Heart right ventricle (tissue), 16 donors: ENCODE data around the gene NEDD4. TPM values are rescaled to one million over a fixed set of nuclear protein-coding genes. Genes with fewer than 3 reads are reported as not detected.

Experiments
- ATAC-seq, 8 donors: fragments of 200-7000 bp; cut with Tn5 transposase; one replicate each; pipeline ENCODE4 v1.9.1; 2020; ENCODE audit warnings: mild to moderate bottlenecking in 8 of 8, moderate library complexity in 8 of 8, moderate number of reproducible peaks in 1 of 8
- DNase-seq, 2 donors: peaks; one replicate each; pipeline ENCODE4 v3.0.0-alpha.2; 2020
- H3K27ac ChIP-seq, 10 donors: fragments of 200-600 bp; sonication (generic) in 2 of 10; one replicate each; pipeline versions ENCODE4 v1.5.0 to v1.8.0; 2020 to 2022; ENCODE audit warnings: mild to moderate bottlenecking in 3 of 10
- H3K27me3 ChIP-seq, 7 donors: fragments of 200-600 bp; one replicate each; pipeline ENCODE4 v1.8.0; 2021 to 2022; ENCODE audit warnings: mild to moderate bottlenecking in 2 of 7
- H3K36me3 ChIP-seq, 9 donors: fragments of 200-600 bp; sonication (generic) in 1 of 9; one replicate each; pipeline versions ENCODE4 v1.5.0 to v1.8.0; 2020 to 2022; ENCODE audit warnings: mild to moderate bottlenecking in 2 of 9
- H3K4me1 ChIP-seq, 9 donors: fragments of 200-600 bp; sonication (generic) in 1 of 9; one replicate each; pipeline versions ENCODE4 v1.5.0 to v1.8.0; 2020 to 2022; ENCODE audit warnings: mild to moderate bottlenecking in 4 of 9
- H3K4me3 ChIP-seq, 10 donors: fragments of 200-600 bp; sonication (generic) in 2 of 10; one replicate each; pipeline versions ENCODE4 v1.5.0 to v1.8.0; 2020 to 2022; ENCODE audit warnings: mild to moderate bottlenecking in 7 of 10, moderate library complexity in 2 of 10
- H3K9me3 ChIP-seq, 11 donors: fragments of 200-600 bp in 10 of 11; sonication (generic) in 2 of 11; one replicate each; pipeline versions ENCODE4 v1.5.0 to v1.8.0; 2013 to 2022; ENCODE audit warnings: mild to moderate bottlenecking in 2 of 11, control low read depth in 1 of 11, moderate library complexity in 1 of 11
- CTCF ChIP-seq, 9 donors: fragments of 200-600 bp; sonication (generic) in 2 of 9; IDR thresholded peaks; one replicate each; pipeline versions ENCODE4 v1.5.0 to v1.8.0; 2021 to 2022; ENCODE audit warnings: antibody characterized with exemption in 9 of 9, mild to moderate bottlenecking in 5 of 9, moderate library complexity in 1 of 9
- WGBS, 2 donors: extraction: QIAGEN DNeasy Blood & Tissue Kit; methylation state at CpG; one replicate each; pipeline ENCODE4 v1.1.7; 2013; ENCODE audit warnings: inconsistent platforms in 1 of 2; 5-methylcytosine and 5-hydroxymethylcytosine counted together
- intact Hi-C, 10 donors: fragments of 100-400 bp; cut with DNase I; formaldehyde crosslinking; loops; one replicate each; pipeline versions ENCODE4 v1.11.1 to v1.14.2; 2022
- polyA plus RNA-seq, 2 donors: library from polyadenylated mRNA; stranded (reverse); fragments of 200-250 nt; gene quantifications; one replicate each; pipeline ENCODE4 v1.2.3, GENCODE V29; 2013
- total RNA-seq, 10 donors: library from RNA; stranded (reverse); fragmentation: NEBNext Ultra II Directional in 3 of 10; extraction: Animal tissue kit (Norgen Biotek cat#: 25700) in 3 of 10; gene quantifications; one replicate each; pipeline versions ENCODE4 v1.2.1 to v1.2.4, GENCODE V29; 2021 to 2023
- donor health status: Arrhythmogenic right ventricular cardiomyopathy.
- donor health status: ischemic (EF 13 %, LVEDD 7.1; RV severe dilation, severe dysfunction).
- donor health status: healthy with polysubstance abuse.
- donor health status: DM: no; HTN: yes; CAD: no.
- donor health status: DM: no; HTN: no; CAD: no.
- donor health status: ischemic (EF 25% LVEDD 6.9; RV normal size, moderate dysfunction).
- donor health status: ischemic (EF 25% LVEDD 5.7; RV mildly dilated, moderate dysfunction).
- donor health status: healthy.
- donor health status: DM: yes; HTN: yes; CAD: no.
- donor health status: Ischemic cardiomyopathy.
- donor health status: ischemic (EF 35%, LVEDD 5.7; RV mildly dilated, moderate dysfunction).
- donor health status: nonischemic (EF 11% LVEDD 7.7; RV severe dilation, severe dysfunction).
- donor health status: DM: yes; HTN: yes; CAD: no.
- donor health status: PGD.
- donor health status: ischemic (EF 29% LVEDD 5.4; RV normal size, mild dysfunction).
- donor health status: nonischemic (EF 23%, LVEDD 6.1; RV moderate dilation, normal function).

Gene NEDD4
- total and polyA plus RNA-seq, 12 donors, result 3.5 to 11.5 (median 8.7) TPM

- WGBS, 2 donors, result 76 to 93% methylated on average over 2 of the region's 2 CpGs
- DNase-seq, result no peak
Measured at GRCh38 chr15:56035166-56035565, 41.8 kb upstream of the NEDD4 start.

GRCh38 chr15:56034514-56034913, 41.1 kb upstream of the NEDD4 start:
- DNase-seq, result no peak
- no peak for ATAC-seq
- Histone ChIP-seq H3K4me1 (peaks cover 0 to under 1% (median 0%) of the 10 kb centered on the region in 9 donors), H3K36me3 (no peaks in the 10 kb centered on the region), H3K27me3 (no peaks in the 10 kb centered on the region), H3K4me3 (no peak overlapping the region), H3K9me3 (no peaks in the 10 kb centered on the region), H3K27ac (no peak overlapping the region)
- intact Hi-C loops, result no loop called here
- 48 to 72% methylated on average over 2 of the region's 2 CpGs for WGBS, 2 donors
- no peak for TF ChIP-seq CTCF (IDR thresholded peaks at IDR 0.05)

More at GRCh38 chr15:56035166-56035565, 41.8 kb upstream of the NEDD4 start:
- intact Hi-C loops, result no loop called here
- Histone ChIP-seq H3K9me3 (no peaks in the 10 kb centered on the region), H3K36me3 (no peaks in the 10 kb centered on the region), H3K27me3 (no peaks in the 10 kb centered on the region), H3K4me3 (no peak overlapping the region), H3K4me1 (peaks cover 0 to 7% (median 4%) of the 10 kb centered on the region in 9 donors), H3K27ac (no peak overlapping the region)
- ATAC-seq, result no peak
- no peak for TF ChIP-seq CTCF (IDR thresholded peaks at IDR 0.05)

GRCh38 chr15:56032373-56032772, 39.0 kb upstream of the NEDD4 start:
- no peak for DNase-seq
- no peak for ATAC-seq
- H3K27ac ChIP-seq, result no peak overlapping the region
- no peak for TF ChIP-seq CTCF (IDR thresholded peaks at IDR 0.05)
- no peaks in the 10 kb centered on the region for H3K9me3 ChIP-seq
- H3K27me3 ChIP-seq, result no peaks in the 10 kb centered on the region
- 81 to 96% methylated on average over 1 of the region's 1 CpG for WGBS, 2 donors
- no peak overlapping the region for H3K4me3 ChIP-seq
- H3K36me3 ChIP-seq, result no peaks in the 10 kb centered on the region
- no peaks in the 10 kb centered on the region for H3K4me1 ChIP-seq
- intact Hi-C loops, result no loop called here

- intact Hi-C loops, result no loop called here
- DNase-seq (no peak), ATAC-seq (no peak)
- Histone ChIP-seq H3K36me3 (no peaks in the 10 kb centered on the region), H3K4me1 (no peaks in the 10 kb centered on the region), H3K27me3 (no peaks in the 10 kb centered on the region), H3K4me3 (no peak overlapping the region), H3K9me3 (no peaks in the 10 kb centered on the region), H3K27ac (no peak overlapping the region)
- 88 to 93% methylated on average over 6 of the region's 6 CpGs for WGBS, 2 donors
- no peak for TF ChIP-seq CTCF (IDR thresholded peaks at IDR 0.05)
Measured at GRCh38 chr15:56031836-56032235, 38.4 kb upstream of the NEDD4 start.
